GM12891 (cell line): ENCODE data around the gene ATG5.

Experiments
- PAX5 ChIP-seq: IDR thresholded peaks from 2 replicates; pipeline ENCODE4 v1.6.1; 2011; ENCODE audit warnings: low read length, moderate library complexity, mild to moderate bottlenecking; ENCODE audit not compliant: insufficient read depth, severe bottlenecking
- POLR2A ChIP-seq: IDR thresholded peaks from 2 replicates; pipeline ENCODE4 v1.6.1; 2011; ENCODE audit warnings: low read depth, low read length, control low read depth
- POLR2AphosphoS5 ChIP-seq: IDR thresholded peaks from 2 replicates; pipeline ENCODE4 v1.6.1; 2011; ENCODE audit warnings: low read depth, low read length, control low read depth
- POU2F2 ChIP-seq: IDR thresholded peaks from 2 replicates; pipeline ENCODE4 v1.6.1; 2011; ENCODE audit warnings: low read depth, mild to moderate bottlenecking, control low read depth, low read length, moderate library complexity
- SPI1 ChIP-seq: IDR thresholded peaks from 2 replicates; pipeline ENCODE4 v1.6.1; 2011; ENCODE audit warnings: low read depth, low read length, control low read depth
- TAF1 ChIP-seq: IDR thresholded peaks from 2 replicates; pipeline ENCODE4 v1.6.1; 2011; ENCODE audit warnings: low read depth, low read length, control low read depth

GRCh38 chr6:106272287-106272686, 53.3 kb downstream of the ATG5 start:
- TF ChIP-seq POLR2A (no peak), POLR2AphosphoS5 (no peak), TAF1 (no peak), PAX5 (no peak), POU2F2 (no peak), SPI1 (no peak)
